ENCODE data around the gene DNASE2B.

The DNASE2B gene

GRCh38 chr1:84373436-84374141 is 24.7 kb upstream of the DNASE2B start:
- no peak for TF ChIP-seq CTCF (IDR thresholded peaks at IDR 0.05; ENCODE audit: borderline replicate concordance, insufficient read depth, low read depth, low read length)
- no peak overlapping the region for H3K4me3 ChIP-seq (ENCODE audit: low read depth, low read length)

GRCh38 chr1:84374991-84375696 is 23.1 kb upstream of the DNASE2B start:
- no peak overlapping the region for H3K4me3 ChIP-seq (ENCODE audit: low read depth, low read length)
- TF ChIP-seq CTCF (IDR thresholded peaks at IDR 0.05; ENCODE audit: borderline replicate concordance, insufficient read depth, low read depth, low read length): no peak

- TF ChIP-seq CTCF (IDR thresholded peaks at IDR 0.05; ENCODE audit: borderline replicate concordance, insufficient read depth, low read depth, low read length): no peak
- H3K4me3 ChIP-seq (ENCODE audit: low read depth, low read length): no peak overlapping the region
Measured at GRCh38 chr1:84376000-84376910, 22.0 kb upstream of the DNASE2B start.

- no peak for TF ChIP-seq CTCF (IDR thresholded peaks at IDR 0.05; ENCODE audit: borderline replicate concordance, insufficient read depth, low read depth, low read length)
- no peak overlapping the region for H3K4me3 ChIP-seq (ENCODE audit: low read depth, low read length)
Measured at GRCh38 chr1:84377480-84378095, 20.7 kb upstream of the DNASE2B start.

GRCh38 chr1:84379138-84379916 is 19.0 kb upstream of the DNASE2B start:
- no peak for TF ChIP-seq CTCF (IDR thresholded peaks at IDR 0.05; ENCODE audit: borderline replicate concordance, insufficient read depth, low read depth, low read length)
- H3K4me3 ChIP-seq (ENCODE audit: low read depth, low read length): no peak overlapping the region

- no peak overlapping the region for H3K4me3 ChIP-seq (ENCODE audit: low read depth, low read length)
- no peak for TF ChIP-seq CTCF (IDR thresholded peaks at IDR 0.05; ENCODE audit: borderline replicate concordance, insufficient read depth, low read depth, low read length)
Measured at GRCh38 chr1:84379917-84380180, 18.4 kb upstream of the DNASE2B start.

Measured in GM12875 (cell line).